ENCODE measurements around the gene COBLL1.

The COBLL1 gene

GRCh38 chr2:164816046-164816445 is 25.6 kb downstream of the COBLL1 start:
- Mint-ChIP-seq H3K9me3 (no peaks in the 10 kb centered on the region), H3K4me1 (no peaks in the 10 kb centered on the region), H3K36me3 (no peaks in the 10 kb centered on the region), H3K27me3 (peaks cover 1% of the 10 kb centered on the region), H3K27ac (no peak overlapping the region), H3K4me3 (no peak overlapping the region)

GRCh38 chr2:164815071-164815793 is 26.4 kb downstream of the COBLL1 start:
- Mint-ChIP-seq H3K9me3 (no peaks in the 10 kb centered on the region), H3K4me1 (no peaks in the 10 kb centered on the region), H3K27ac (no peak overlapping the region), H3K36me3 (no peaks in the 10 kb centered on the region), H3K27me3 (peaks cover 1% of the 10 kb centered on the region), H3K4me3 (no peak overlapping the region)

- Mint-ChIP-seq H3K27me3 (peaks cover 1% of the 10 kb centered on the region), H3K27ac (no peak overlapping the region), H3K36me3 (no peaks in the 10 kb centered on the region)
These were observed 28.1 kb downstream of the COBLL1 start for GRCh38 chr2:164813535-164813934.

GRCh38 chr2:164812378-164812777 is 29.2 kb downstream of the COBLL1 start:
- Mint-ChIP-seq H3K9me3 (no peaks in the 10 kb centered on the region), H3K4me3 (no peak overlapping the region), H3K4me1 (no peaks in the 10 kb centered on the region), H3K27me3 (peaks cover 1% of the 10 kb centered on the region), H3K36me3 (no peaks in the 10 kb centered on the region), H3K27ac (no peak overlapping the region)

More at GRCh38 chr2:164813535-164813934, 28.1 kb downstream of the COBLL1 start:
- Mint-ChIP-seq H3K4me3 (no peak overlapping the region), H3K9me3 (no peaks in the 10 kb centered on the region), H3K4me1 (no peaks in the 10 kb centered on the region)

GRCh38 chr2:164811819-164812218 is 29.8 kb downstream of the COBLL1 start:
- H3K4me3 Mint-ChIP-seq: no peak overlapping the region
- no peaks in the 10 kb centered on the region for H3K9me3 Mint-ChIP-seq
- no peaks in the 10 kb centered on the region for H3K36me3 Mint-ChIP-seq
- no peak overlapping the region for H3K27ac Mint-ChIP-seq
- H3K4me1 Mint-ChIP-seq: no peaks in the 10 kb centered on the region
- peaks cover 1% of the 10 kb centered on the region for H3K27me3 Mint-ChIP-seq

GRCh38 chr2:164810843-164811242 is 30.8 kb downstream of the COBLL1 start:
- Mint-ChIP-seq H3K36me3 (no peaks in the 10 kb centered on the region), H3K27ac (no peak overlapping the region), H3K4me1 (no peaks in the 10 kb centered on the region), H3K9me3 (no peaks in the 10 kb centered on the region), H3K27me3 (peaks cover 1% of the 10 kb centered on the region), H3K4me3 (no peak overlapping the region)

- H3K27me3 Mint-ChIP-seq: peaks cover 1% of the 10 kb centered on the region
- H3K4me1 Mint-ChIP-seq: no peaks in the 10 kb centered on the region
- H3K36me3 Mint-ChIP-seq: no peaks in the 10 kb centered on the region
- no peak overlapping the region for H3K27ac Mint-ChIP-seq
- H3K9me3 Mint-ChIP-seq: no peaks in the 10 kb centered on the region
- H3K4me3 Mint-ChIP-seq: no peak overlapping the region
These were observed 32.8 kb downstream of the COBLL1 start for GRCh38 chr2:164808776-164809175.

GRCh38 chr2:164803776-164804466 is 37.7 kb downstream of the COBLL1 start:
- H3K4me1 Mint-ChIP-seq: no peaks in the 10 kb centered on the region
- no peak overlapping the region for H3K27ac Mint-ChIP-seq
- H3K27me3 Mint-ChIP-seq: no peaks in the 10 kb centered on the region
- no peaks in the 10 kb centered on the region for H3K9me3 Mint-ChIP-seq
- H3K4me3 Mint-ChIP-seq: no peak overlapping the region
- H3K36me3 Mint-ChIP-seq: no peaks in the 10 kb centered on the region

GRCh38 chr2:164802095-164802707 is 39.4 kb downstream of the COBLL1 start:
- H3K27ac Mint-ChIP-seq: no peak overlapping the region
- no peaks in the 10 kb centered on the region for H3K9me3 Mint-ChIP-seq
- no peaks in the 10 kb centered on the region for H3K4me1 Mint-ChIP-seq
- H3K4me3 Mint-ChIP-seq: no peak overlapping the region
- H3K36me3 Mint-ChIP-seq: no peaks in the 10 kb centered on the region
- H3K27me3 Mint-ChIP-seq: no peaks in the 10 kb centered on the region

- Mint-ChIP-seq H3K9me3 (no peaks in the 10 kb centered on the region), H3K27ac (no peak overlapping the region), H3K4me3 (no peak overlapping the region), H3K36me3 (no peaks in the 10 kb centered on the region), H3K27me3 (no peaks in the 10 kb centered on the region), H3K4me1 (no peaks in the 10 kb centered on the region)
These were observed 41.1 kb downstream of the COBLL1 start for GRCh38 chr2:164800572-164800971.

- Mint-ChIP-seq H3K36me3 (no peaks in the 10 kb centered on the region), H3K4me1 (no peaks in the 10 kb centered on the region), H3K27ac (no peak overlapping the region), H3K9me3 (no peaks in the 10 kb centered on the region), H3K27me3 (peaks cover 2% of the 10 kb centered on the region), H3K4me3 (no peak overlapping the region)
These were observed 44.0 kb downstream of the COBLL1 start for GRCh38 chr2:164797627-164798026.

GRCh38 chr2:164796999-164797398 is 44.6 kb downstream of the COBLL1 start:
- Mint-ChIP-seq H3K4me3 (no peak overlapping the region), H3K27ac (no peak overlapping the region), H3K9me3 (no peaks in the 10 kb centered on the region), H3K36me3 (no peaks in the 10 kb centered on the region), H3K27me3 (peaks cover 2% of the 10 kb centered on the region), H3K4me1 (no peaks in the 10 kb centered on the region)

- H3K36me3 Mint-ChIP-seq: no peaks in the 10 kb centered on the region
- peaks cover 2% of the 10 kb centered on the region for H3K27me3 Mint-ChIP-seq
- H3K9me3 Mint-ChIP-seq: no peaks in the 10 kb centered on the region
- H3K4me1 Mint-ChIP-seq: no peaks in the 10 kb centered on the region
- no peak overlapping the region for H3K27ac Mint-ChIP-seq
- no peak overlapping the region for H3K4me3 Mint-ChIP-seq
These were observed 47.0 kb downstream of the COBLL1 start for GRCh38 chr2:164794432-164795231.

- Mint-ChIP-seq H3K27ac (no peak overlapping the region), H3K36me3 (no peaks in the 10 kb centered on the region), H3K4me1 (no peaks in the 10 kb centered on the region), H3K4me3 (no peak overlapping the region), H3K27me3 (peaks cover 2% of the 10 kb centered on the region), H3K9me3 (no peaks in the 10 kb centered on the region)
These were observed 47.6 kb downstream of the COBLL1 start for GRCh38 chr2:164794016-164794415.

- Mint-ChIP-seq H3K4me1 (no peaks in the 10 kb centered on the region), H3K27me3 (peaks cover 2% of the 10 kb centered on the region), H3K27ac (no peak overlapping the region), H3K4me3 (no peak overlapping the region), H3K36me3 (no peaks in the 10 kb centered on the region), H3K9me3 (no peaks in the 10 kb centered on the region)
These were observed 48.1 kb downstream of the COBLL1 start for GRCh38 chr2:164793529-164793928.
